Amniotic stem cell (primary cell): ENCODE measurements around the gene WWC2.

Source experiments
- DNase-seq: peaks from one replicate; lab custom pipeline; 2025; lab: John Stamatoyannopoulos, UW

The WWC2 gene

DNA sequence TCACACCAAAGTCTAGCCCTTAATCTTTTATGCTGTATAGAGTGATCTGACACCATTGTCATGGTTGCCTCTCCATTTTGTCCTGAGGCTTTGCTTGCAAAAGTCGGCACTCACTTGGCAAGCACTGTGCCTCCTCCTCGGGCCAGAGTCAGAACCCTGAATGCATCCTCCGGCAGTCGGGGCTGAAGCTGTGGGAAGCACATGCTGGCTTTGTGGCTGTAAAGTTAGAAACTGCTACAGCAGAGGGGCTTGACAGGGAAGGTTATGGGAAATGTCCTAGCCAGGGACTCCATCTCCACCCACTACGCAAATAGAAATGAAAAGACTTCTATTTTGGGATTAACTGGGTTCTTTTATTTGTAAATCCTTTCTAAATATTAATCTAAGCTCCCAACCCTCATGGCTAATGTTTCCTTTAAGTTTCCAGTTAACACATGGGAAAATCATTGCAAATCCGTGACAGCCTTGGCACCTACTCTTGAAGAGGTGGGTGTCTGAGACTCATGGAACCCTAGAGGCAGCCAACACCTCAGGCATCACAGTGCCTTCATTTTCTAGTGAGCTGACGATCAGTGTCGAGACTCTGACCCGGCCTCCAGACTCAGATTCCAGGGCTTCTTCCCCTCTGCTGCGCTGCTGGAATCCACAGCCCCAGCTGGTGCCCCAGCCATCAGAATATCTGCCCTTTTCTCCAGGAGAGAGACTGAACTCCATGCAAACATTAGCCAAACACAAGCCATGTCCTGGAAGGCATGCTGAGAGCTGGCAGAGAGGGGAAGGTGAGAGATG lies 231.1 kb downstream of the WWC2 start:
- DNase-seq: no peak

DNA sequence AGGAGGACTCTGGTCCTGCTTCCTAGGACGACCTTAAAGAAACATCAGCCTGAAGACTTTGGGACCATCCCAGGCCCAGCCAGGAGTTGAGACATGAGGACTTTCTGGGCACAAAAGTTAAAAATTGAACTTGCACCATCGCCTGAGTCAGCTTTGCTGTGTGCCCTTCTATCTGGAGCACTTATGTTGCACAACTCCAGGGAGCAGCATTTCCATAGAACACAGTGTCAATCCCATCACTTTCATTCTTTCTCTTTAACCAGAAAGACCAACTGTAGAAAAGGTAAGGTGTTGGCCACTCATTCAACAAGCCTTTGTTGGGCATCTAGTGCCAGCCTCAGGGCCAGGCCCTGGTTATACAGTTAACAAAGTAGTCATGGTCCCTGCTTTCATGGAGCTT lies 231.8 kb downstream of the WWC2 start:
- no peak for DNase-seq

DNA sequence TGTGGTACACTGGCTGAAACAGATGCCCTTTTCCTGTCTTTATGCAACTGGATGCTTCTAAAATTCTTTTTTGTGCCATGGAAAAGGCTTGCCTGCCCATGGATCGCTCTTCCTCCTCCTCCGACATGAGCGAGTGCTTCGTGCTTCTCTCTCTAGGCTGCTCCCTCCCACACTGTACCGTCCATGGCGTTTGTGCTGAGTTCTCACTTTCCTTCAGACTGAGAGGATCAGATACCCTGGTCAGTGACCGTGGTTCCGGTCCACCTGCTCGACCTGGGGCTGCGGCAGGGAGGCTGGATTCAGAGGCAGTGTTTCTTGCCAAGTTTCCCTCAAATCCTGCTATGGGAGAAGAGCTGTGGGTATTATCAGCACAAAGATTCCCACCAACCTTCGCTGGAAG lies 233.4 kb downstream of the WWC2 start:
- no peak for DNase-seq

DNA sequence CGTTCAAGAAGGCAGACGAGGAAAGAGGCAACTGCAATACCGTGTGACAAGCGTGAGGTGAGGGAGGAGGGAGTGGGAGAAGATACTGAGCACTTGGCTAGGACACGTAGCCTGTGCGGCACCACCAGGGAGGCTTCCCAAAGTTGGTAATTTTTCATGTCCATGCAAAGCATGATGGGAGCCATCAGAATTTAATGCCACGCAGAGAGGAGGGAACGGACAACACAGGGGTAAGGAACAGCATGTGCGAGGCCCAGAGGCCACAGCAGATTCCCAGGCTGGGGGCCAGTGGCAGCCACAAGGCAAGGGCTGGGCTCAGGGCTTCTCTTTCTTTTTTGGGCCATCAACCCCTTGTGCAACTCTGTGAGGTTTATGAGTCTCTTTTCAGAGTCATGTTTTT lies 234.1 kb downstream of the WWC2 start:
- no peak for DNase-seq

DNA sequence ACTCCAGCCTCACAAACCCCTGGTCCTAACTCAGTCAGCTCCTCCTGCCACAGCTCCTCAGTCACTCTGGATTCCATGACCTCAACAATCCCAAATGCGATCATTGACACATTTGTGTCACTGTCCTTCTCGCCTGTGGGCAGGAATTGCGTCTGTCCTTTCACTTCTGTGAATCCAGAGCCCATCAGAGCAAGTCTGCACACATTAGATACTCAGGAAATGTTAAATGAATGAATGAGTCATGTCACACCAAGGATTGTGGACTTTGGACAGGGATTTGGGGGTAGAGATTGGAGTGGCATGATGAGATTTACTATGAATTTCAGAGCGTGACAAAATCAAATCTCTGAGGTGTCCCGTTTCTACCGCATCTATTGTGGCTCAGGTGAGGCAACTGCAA lies 234.9 kb downstream of the WWC2 start:
- no peak for DNase-seq

DNA sequence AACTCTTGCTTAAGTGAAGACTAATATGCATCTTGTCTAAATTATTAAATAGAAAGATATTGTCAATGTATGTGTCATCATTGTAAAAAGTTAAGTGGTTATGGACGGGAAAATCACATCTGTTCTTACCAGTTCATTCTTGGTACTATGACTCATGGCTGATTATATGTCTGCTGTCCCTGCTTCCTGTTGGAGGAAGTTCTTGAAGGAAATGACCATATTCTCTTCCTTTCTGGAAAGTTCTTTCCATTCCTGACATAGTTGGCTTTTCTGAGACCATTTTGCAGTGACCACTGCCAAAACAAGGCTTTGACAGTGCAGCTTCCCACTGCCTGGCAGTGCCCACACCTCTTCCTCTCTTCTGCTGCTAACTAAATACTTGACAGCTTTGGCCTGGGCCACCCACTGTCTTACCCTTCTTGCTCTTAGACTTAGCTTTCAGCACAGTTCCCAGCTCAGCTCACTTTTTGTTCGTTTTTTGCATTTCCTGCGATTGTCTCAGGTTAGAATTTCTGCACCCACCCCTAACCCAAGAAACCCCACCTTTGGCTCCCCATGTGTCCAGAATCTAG lies 236.4 kb downstream of the WWC2 start:
- peak; percentile 53 for DNase-seq

DNA sequence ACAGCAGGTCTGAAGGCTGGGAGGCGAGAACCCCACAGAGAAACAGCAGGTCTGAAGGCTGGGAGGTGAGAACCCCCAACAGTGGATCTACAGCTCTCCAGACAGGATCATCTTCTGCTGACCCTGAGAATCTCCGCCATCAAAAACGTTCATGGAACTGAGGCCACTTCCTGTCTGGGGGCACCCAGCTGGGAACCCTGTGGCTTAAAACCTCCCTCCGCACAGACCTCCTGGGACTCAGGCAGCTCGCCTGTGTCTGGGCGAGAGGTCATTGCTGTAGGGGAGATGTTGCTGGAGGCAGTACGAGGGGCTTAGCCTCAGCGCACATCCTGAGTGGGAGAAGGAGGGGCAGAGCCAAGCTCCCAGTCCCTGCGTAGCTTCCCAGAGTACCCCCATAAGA lies 238.3 kb downstream of the WWC2 start:
- DNase-seq: no peak

DNA sequence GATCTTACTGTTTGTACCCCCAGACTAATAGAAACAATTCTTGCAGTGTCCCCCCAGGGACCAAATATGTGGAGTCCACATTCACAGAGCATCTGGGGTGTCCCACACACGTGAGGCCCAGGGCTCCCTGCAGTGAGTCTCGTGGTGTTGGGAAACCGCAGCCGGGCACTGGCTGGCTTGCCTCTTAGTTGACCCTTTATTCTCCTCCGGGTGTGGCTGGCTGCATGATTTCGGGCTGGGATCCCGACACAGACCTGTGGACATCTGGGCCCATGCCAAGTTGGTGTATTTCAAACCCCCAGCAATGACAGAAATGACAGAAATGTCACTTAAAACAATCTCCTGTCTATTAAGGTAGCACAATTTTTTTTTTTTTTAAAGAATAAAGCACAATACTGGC lies 238.8 kb downstream of the WWC2 start:
- DNase-seq: no peak

DNA sequence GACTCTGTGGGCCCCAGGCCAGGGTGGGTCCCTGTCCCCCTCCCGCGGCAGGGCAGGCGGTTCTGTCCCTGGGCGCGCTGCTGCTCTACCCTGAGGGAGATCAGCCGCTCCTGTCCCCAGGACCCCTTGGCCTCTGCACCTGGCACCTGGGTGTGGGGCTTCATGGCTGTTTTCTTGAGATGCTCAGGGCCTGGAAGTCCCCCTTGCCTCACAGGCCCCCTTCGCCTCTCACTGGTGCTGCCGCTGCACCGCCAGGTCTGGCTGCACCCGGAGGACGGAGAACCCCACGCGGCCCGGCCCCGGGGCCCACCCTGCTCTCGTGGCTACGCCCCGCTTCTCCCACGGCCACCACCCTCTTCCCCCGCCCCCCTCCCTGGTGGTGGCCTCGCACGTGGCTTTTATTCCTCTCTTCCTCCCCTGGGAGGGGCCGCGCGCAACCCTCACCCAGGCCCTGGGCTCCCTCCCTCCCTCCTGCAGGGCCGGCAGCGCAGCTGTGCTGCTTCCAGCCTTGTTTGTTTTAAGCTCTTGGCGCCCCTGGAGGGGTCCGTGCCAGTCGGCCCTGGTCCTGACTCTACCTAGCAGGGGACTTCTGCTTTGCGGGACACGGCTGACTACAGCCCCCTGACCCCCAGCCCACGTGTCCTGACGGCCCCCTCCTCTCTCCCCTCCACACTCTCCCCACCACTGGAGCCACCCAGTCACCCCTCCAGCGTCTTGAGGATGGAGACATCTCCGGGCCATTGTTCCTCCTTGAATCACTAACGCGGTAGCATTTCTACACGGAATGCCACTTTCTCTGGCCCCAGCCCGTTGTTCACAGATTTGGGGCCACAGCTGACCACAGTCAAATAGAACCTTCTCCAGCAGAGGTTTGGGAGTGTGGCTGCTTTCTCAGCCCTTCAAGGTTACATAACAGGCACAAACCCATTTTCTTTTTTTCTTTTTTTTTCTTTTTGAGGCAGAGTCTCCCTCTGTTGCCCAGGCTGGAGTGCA lies 243.8 kb downstream of the WWC2 start:
- no peak for DNase-seq

DNA sequence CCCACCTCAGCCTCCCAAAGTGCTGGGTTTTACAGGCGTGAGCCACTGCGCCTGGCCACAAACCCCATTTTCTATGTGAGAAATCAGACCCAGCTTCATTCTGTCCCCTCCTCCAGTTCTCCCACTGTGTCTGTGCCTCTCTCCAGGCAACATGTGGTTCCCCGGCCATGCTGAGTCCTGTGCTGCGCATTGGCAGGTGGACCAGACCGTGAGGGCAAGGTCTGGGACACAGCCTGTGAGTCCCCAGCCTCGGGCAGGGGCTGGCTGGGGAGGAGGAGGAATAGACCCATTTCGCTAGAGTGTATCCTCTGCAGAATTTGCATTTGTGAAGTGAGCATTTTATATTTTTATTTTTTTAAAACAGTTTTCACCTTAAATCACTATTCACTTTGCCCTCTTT lies 244.7 kb downstream of the WWC2 start:
- DNase-seq: no peak

DNA sequence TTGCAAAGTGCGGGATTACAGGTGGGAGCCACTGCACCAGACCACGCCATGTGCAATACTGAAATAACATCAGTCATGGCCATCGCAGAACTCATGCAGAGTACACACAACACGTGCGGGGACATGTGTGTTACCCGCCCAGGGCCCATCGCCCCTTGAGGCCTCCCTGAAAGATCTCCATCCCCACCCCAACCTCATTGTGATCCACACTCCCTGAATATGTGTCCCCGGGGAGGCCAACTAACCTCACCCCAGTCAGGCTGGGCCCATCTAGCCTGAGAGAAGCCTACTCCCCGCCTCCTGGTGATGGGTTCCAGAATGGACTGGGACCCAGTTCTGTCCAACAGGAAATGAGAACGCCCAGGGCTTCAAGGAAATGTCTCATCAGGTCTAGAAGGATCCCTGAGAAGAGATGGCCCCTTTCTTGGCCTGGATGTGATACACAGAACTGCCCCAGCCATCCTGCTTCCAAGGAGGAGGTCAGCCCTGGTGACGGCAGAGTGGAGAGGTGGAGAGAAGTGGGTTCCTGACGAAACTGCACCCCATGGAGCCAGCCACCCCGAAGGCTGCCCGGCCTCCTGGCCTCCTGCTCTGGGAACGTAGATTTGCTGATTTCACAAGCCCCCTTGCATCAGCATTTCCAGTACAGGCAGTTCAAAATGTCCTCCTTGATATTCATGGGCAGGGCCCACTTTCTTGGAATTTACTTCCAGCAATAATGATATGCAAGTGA lies 245.6 kb downstream of the WWC2 start:
- no peak for DNase-seq

DNA sequence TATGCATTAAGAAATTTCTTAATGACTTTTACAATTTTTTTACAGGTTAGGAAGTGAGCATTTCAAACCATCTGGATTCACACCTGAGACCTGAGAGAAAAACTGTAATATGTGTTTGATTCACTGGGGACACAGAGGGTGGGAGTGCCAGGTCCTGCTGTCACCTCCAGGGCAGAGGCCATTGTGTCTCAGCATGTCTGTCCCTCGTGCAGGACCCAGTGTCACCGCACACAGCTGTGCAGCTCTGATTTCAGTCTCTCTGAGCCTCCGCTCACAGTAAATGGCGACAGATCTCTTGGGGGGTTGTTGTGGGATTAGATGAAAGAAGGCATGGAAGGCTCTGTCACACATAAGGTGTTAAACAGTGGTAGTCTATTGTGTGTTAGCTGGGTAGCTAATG lies 246.2 kb downstream of the WWC2 start:
- no peak for DNase-seq

DNA sequence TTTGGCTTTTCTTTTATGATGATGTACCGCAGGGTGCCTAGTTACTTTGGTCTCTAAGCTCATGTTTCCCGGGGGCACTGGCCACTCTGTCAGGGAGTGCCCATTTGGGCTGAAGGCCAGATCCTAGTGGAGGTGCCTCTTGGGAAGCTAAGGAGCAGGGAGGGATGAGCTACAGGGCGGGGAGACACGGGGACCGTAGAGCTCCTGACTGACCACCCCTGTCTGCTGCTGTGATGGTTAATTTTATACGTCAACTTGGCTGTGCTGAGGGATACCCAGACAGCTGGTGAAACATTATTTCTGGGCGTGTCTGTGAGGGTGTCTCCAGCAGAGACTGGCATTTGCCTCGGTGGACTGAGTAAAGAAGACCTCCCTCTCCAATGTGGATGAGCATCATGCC lies 248.1 kb downstream of the WWC2 start:
- DNase-seq: no peak

DNA sequence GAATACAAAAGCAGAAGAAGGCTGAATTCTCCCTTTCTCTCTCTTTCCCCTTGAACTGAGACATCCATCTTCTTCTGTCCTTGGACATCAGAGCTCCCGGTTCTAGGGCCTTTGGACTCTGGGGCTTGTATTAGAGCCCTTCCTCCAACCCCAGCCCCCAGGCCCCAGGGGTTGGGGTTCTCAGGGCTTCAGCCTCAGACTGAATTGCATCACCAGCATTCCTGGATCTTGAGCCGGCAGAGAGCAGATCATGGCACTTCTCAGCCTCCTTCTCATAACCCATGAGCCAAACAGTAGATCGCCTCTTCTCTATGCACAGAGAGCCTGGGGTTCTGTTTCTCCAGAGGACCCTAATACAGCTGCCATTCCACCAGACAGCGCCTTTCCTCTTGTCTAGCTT lies 248.5 kb downstream of the WWC2 start:
- DNase-seq: no peak

DNA sequence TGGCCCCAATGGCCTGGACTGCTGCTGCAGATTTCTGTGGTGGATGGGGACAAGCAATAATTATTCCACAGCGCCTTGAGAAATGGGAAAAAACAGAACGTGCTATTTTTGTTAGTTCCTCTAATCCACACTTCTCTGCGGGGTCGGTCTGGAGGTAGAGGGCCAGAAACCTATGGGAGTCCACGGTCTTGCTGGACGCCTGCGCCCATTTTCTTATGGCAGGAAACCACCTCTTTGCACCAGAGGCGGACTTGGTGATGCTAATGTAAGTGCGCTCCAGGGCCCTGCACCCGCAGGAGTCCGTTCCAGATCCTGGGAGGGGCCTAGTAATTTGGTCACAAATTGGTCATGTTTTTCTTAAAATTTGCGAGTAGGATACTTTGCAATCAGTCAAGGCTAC lies 249.1 kb downstream of the WWC2 start:
- no peak for DNase-seq

DNA sequence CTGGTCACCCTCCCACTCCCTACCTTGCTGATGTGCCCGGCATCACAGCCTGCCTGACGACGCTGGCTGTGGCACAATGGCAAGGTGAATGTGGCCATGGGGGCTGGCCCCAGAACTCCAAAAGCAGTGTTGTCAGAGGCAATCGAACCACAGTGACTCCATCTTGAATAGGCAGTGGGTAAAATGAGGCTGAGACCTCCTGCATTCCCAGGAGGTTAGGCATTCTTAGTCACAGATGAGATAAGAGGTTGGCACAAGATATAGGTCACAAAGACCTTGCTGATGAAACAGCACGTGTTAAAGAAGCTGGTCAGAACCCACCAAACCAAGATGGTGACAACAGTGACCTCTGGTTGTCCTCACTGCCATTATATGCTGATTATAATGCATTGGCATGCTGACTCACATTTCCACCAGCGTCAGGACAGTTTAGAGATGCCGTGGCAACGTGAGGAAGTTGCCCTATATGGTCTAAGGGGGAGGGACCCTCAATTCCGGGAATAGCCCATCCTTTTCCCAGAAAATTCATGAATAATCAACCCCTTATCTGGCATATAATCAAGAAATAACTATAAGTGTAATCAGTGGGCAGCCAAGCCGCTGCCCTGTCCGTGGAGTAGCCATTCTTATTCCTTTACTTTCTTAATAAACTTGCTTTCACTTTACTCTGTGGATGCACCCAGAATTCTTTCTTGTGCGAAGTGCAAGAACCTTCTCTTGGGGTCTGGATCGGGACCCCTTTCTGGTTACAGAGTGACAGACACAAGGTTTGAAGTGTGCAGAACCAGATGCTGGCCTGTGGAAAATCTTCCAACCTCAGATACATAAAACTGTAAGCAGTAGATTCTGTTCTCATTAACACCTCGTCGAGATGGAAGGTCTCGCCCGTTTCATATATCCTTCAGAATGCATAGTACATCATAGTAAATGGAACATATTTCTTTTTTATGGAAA lies 249.9 kb downstream of the WWC2 start:
- peak; percentile 78 for DNase-seq

DNA sequence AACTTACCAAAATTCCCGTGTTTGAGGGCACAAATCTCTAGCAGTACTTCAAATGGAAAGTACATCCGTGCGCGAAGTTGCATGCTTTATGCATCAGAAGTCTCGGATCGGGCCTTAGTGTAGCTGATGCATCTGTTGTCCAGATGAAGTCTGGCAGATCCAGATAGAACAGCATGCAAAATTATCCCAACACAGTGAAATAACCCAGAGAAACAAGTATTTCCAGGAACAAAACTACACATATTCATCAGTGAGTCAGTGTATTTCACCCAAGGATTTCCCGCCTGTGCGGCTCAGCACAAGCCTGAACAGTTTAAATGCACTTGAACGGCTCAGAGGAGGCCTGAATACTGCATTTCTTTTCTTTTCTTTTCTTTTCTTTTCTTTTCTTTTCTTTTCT lies 250.6 kb downstream of the WWC2 start:
- DNase-seq: no peak

DNA sequence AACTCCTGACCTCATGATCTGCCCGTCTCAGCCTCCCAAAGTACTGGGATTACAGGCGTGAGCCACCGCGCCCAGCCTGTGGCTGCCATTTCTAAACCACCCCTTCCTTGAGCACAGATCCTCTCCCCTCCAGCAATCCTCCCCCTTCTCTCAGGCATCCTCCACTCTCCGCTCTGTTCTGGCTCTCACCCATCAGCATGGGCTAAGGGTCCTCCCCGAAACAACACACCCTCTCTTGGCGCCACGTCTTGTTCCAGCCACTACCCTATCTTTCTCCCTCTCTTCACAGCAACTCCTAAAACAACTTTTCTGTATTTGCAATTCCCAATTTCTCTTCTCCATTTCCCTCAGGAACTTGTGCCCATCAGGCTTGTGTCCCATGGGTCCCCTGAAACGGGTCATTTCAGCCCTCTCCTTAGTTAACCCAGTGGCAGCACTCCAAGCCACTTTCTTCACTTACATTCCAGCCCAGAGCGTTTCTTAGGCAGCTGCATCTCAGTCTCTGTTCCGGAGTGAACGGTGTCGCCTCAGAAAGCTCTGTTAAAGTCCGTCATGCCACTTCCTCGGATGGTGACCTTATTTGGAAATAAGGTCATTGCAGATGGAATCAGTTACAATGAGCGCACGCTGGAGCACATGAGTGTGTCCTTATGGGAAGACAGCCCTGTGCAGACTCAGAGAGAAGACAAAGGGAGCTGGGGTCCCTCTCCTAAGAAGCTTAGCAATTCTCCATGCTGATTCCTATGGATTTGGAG lies 251.4 kb downstream of the WWC2 start:
- DNase-seq: no peak

DNA sequence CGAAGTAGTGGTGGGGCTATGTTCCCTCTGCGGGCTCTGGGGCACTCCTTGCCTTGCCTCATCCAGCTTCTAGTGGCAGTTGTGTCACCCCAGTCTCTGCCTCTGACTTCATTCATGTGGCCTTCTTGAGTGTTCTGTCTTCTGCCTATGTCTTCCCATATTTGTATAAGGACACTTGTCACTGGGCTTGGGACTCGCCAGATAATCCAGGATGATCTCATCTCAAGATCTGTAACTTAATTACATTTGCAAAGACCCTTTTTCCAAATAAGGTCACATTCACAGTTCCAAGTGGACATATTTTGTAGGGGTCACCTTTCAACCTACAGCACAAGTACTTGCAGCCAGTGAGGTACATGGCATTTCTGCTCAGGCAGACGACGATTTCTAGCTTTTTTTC lies 253.5 kb downstream of the WWC2 start:
- DNase-seq: no peak

DNA sequence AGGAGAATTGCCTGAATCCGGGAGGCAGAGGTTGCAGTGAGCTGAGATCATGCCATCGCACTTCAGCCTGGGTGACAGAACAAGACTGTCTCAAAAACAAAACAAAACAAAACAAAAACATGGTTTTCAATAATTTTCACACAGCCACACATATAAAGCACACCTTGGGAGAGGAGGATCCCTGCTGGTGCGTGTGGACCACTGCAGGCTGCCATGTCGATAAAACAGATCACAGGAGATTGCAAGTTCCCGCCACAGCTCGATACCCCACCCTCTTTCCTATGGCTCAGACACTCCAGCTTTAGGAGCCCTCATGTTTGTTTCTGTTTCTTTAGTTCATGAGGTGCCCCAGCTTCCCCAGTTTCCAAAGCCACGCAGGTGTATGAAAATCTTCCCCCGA lies 254.5 kb downstream of the WWC2 start:
- no peak for DNase-seq
